Spleen (tissue), 11 donors: ENCODE measurements around the gene NME9. TPM values are rescaled to one million over a fixed set of nuclear protein-coding genes. Genes with fewer than 3 reads are reported as not detected.
A peak's percentile ranks its signal among the peaks of the same experiment; 100 is the strongest.

ENCODE experiments used
- DNase-seq: peaks from one replicate; pipeline ENCODE4 v3.0.0-alpha.2; 2020
- H3K27ac ChIP-seq, 8 donors: fragments of 200-600 bp; sonication (generic) in 7 of 8; 1 replicate in 4 of 8; 2 replicates in 4 of 8; pipeline versions ENCODE4 v1.5.0 to v1.8.0; 2016 to 2021; ENCODE audit warnings: inconsistent platforms in 4 of 8, mild to moderate bottlenecking in 4 of 8, moderate library complexity in 1 of 8
- H3K27me3 ChIP-seq, 7 donors: fragments of 200-600 bp; sonication (generic) in 6 of 7; replicated peaks in 1 of 7; 1 replicate in 4 of 7; 2 replicates in 3 of 7; pipeline versions ENCODE4 v1.5.0 to v1.8.0; 2016 to 2021; ENCODE audit warnings: inconsistent platforms in 3 of 7, mild to moderate bottlenecking in 1 of 7
- H3K36me3 ChIP-seq, 6 donors: fragments of 200-600 bp; sonication (generic) in 5 of 6; 1 replicate in 4 of 6; 2 replicates in 2 of 6; pipeline versions ENCODE4 v1.5.0 to v1.8.0; 2016 to 2021; ENCODE audit warnings: inconsistent platforms in 2 of 6
- H3K4me1 ChIP-seq, 6 donors: fragments of 200-600 bp; sonication (generic) in 5 of 6; 1 replicate in 3 of 6; 2 replicates in 3 of 6; pipeline versions ENCODE4 v1.5.0 to v1.8.0; 2016 to 2021; ENCODE audit warnings: inconsistent platforms in 3 of 6
- H3K4me3 ChIP-seq, 8 donors: fragments of 200-600 bp; sonication (generic) in 7 of 8; 1 replicate in 4 of 8; 2 replicates in 4 of 8; pipeline versions ENCODE4 v1.5.0 to v1.8.0; 2016 to 2021; ENCODE audit warnings: inconsistent platforms in 4 of 8, mild to moderate bottlenecking in 4 of 8, moderate library complexity in 2 of 8
- H3K9me3 ChIP-seq, 8 donors: fragments of 200-600 bp; sonication (generic) in 7 of 8; 1 replicate in 4 of 8; 2 replicates in 4 of 8; pipeline versions ENCODE4 v1.5.0 to v1.8.0; 2016 to 2021; ENCODE audit warnings: inconsistent platforms in 4 of 8
- POLR2A ChIP-seq, 3 donors: fragments of 450-650 bp; IDR thresholded peaks; one replicate each; pipeline ENCODE4 v1.5.1; 2017; ENCODE audit warnings: antibody characterized with exemption in 3 of 3, mild to moderate bottlenecking in 1 of 3
- POLR2AphosphoS5 ChIP-seq, 3 donors: sonication (generic); formaldehyde crosslinking; IDR thresholded peaks; one replicate each; pipeline ENCODE4 v1.5.1; 2017; ENCODE audit warnings: antibody characterized with exemption in 3 of 3
- WGBS, 5 donors: extraction: QIAGEN DNeasy Blood & Tissue Kit in 3 of 5; methylation state at CpG; one replicate each; pipeline versions ENCODE4 v1.1.5 to v1.1.7; 2013 to 2018; 5-methylcytosine and 5-hydroxymethylcytosine counted together
- intact Hi-C: fragments of 100-400 bp; cut with DNase I; formaldehyde crosslinking; loops from one replicate; pipeline ENCODE4 v1.15.0; 2023; ENCODE audit warnings: low total_unique reads
- polyA plus RNA-seq, 3 donors: library from polyadenylated mRNA; stranded (reverse); fragments of 200-250 nt; gene quantifications; one replicate each; pipeline ENCODE4 v1.2.1, GENCODE V29; 2013
- total RNA-seq, 7 donors: library from RNA; depleted of rRNA in 3 of 7; stranded (reverse); fragments of >200 nt in 3 of 7; fragmentation: NEBNext Ultra II Directional in 4 of 7; extraction: Animal tissue kit (Norgen Biotek cat#: 25700) in 4 of 7; gene quantifications; one replicate each; pipeline versions ENCODE4 v1.1.0 to v1.2.1, GENCODE V29; 2016 to 2021
- TF ChIP-seq, protein P1 (sequence below), 11 experiments: fragments of 200-600 bp in 7 of 11; fragments of 450-650 bp in 4 of 11; sonication (generic) in 4 of 11; IDR thresholded peaks in 8 of 11; conservative IDR thresholded peaks in 3 of 11; 1 replicate in 7 of 11; 2 replicates in 4 of 11; pipeline versions ENCODE4 v1.4.0 to v1.8.0; 2016 to 2021; ENCODE audit warnings: antibody characterized with exemption in 11 of 11, inconsistent platforms in 4 of 11, mild to moderate bottlenecking in 1 of 11
- donor health status: healthy with polysubstance abuse.
- donor health status: DM: no; HTN: no; CAD: no; lungs with moderate emphysema.
- donor health status: DM: no; HTN: no; CAD: no.
- donor health status: Bipolar disorder and iron deficiency.
- donor health status: healthy.
- donor health status: DM: no; HTN: no; CAD: no.
- donor health status: DM: yes; HTN: yes; CAD: no.

NME9 gene
- total and polyA plus RNA-seq, 10 donors: 0.14 to 4.1 (median 0.44) TPM; not detected in 4

DNA sequence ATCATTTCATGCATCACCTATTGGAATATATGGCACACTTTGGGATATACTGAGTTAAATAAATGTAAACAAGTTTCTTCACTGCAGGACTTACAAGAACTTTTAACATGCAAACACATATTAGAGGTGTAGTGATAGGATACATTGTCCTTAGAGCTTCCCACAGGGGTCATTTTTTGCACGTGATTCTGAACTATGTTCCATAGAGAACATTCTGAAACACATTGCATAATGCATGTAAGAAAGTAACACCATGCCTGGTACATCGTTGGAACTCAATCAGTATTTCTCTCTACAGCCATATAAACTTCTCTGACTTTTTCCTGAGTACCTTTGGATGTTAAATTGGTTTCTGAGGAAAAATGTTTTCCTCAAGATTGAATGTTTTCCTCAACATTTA is 47.0 kb upstream of the NME9 start:
- Histone ChIP-seq H3K9me3 (peaks cover 0 to 7% (median 0%) of the 10 kb centered on the region in 8 donors), H3K36me3 (no peaks in the 10 kb centered on the region), H3K27ac (no peak overlapping the region), H3K4me3 (no peak overlapping the region), H3K27me3 (peaks cover 0 to 49% (median 0%) of the 10 kb centered on the region in 7 donors), H3K4me1 (peaks cover 0 to 14% (median 2%) of the 10 kb centered on the region in 6 donors)
- TF ChIP-seq, protein P1, sequence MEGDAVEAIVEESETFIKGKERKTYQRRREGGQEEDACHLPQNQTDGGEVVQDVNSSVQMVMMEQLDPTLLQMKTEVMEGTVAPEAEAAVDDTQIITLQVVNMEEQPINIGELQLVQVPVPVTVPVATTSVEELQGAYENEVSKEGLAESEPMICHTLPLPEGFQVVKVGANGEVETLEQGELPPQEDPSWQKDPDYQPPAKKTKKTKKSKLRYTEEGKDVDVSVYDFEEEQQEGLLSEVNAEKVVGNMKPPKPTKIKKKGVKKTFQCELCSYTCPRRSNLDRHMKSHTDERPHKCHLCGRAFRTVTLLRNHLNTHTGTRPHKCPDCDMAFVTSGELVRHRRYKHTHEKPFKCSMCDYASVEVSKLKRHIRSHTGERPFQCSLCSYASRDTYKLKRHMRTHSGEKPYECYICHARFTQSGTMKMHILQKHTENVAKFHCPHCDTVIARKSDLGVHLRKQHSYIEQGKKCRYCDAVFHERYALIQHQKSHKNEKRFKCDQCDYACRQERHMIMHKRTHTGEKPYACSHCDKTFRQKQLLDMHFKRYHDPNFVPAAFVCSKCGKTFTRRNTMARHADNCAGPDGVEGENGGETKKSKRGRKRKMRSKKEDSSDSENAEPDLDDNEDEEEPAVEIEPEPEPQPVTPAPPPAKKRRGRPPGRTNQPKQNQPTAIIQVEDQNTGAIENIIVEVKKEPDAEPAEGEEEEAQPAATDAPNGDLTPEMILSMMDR (IDR thresholded peaks at IDR 0.05 in 8 of 11, conservative IDR thresholded peaks at IDR 0.05 in 3 of 11): no peak
- TF ChIP-seq POLR2AphosphoS5 (IDR thresholded peaks at IDR 0.05) (no peak), POLR2A (IDR thresholded peaks at IDR 0.05) (no peak)
- WGBS, 5 donors: 64 to 88% (median 83%) methylated on average over 2 of the region's 2 CpGs
- DNase-seq: no peak
- intact Hi-C loops: no loop called here

DNA sequence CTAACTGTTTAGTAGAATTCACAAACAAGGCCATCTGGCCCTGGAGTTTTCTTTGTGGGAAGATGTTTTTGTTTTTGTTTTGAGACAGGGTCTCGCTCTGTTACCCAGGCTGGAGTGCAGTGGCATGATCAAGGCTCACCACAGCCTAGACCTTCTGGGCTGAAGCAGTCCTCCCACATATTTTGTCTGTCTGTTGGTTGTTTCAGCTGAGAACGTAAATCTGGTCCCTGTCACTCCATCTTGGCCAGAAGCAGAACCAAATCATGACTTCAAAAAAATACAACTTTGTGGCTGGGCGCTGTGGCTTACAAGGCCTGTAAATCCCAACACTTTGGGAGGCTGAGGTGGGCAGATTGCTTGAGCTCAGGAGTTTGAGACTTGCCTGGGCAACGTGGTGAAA is 45.8 kb upstream of the NME9 start:
- DNase-seq: peak; percentile 18
- Histone ChIP-seq H3K27me3 (peaks cover 0 to 37% (median 0%) of the 10 kb centered on the region in 7 donors), H3K36me3 (no peaks in the 10 kb centered on the region), H3K27ac (peak overlapping the region in 4 of 8 donors; percentile 3 to 53 (median 39)), H3K4me3 (no peak overlapping the region), H3K9me3 (peaks cover 0 to 10% (median 0%) of the 10 kb centered on the region in 8 donors), H3K4me1 (peaks cover 0 to 12% (median 8%) of the 10 kb centered on the region in 6 donors)
- WGBS, 5 donors: 73 to 80% (median 76%) methylated on average over 4 of the region's 4 CpGs
- intact Hi-C loops: no loop called here
- TF ChIP-seq, protein P1 (IDR thresholded peaks at IDR 0.05 in 8 of 11, conservative IDR thresholded peaks at IDR 0.05 in 3 of 11): no peak
- no peak for TF ChIP-seq POLR2AphosphoS5 (IDR thresholded peaks at IDR 0.05)
- no peak for TF ChIP-seq POLR2A (IDR thresholded peaks at IDR 0.05)

DNA sequence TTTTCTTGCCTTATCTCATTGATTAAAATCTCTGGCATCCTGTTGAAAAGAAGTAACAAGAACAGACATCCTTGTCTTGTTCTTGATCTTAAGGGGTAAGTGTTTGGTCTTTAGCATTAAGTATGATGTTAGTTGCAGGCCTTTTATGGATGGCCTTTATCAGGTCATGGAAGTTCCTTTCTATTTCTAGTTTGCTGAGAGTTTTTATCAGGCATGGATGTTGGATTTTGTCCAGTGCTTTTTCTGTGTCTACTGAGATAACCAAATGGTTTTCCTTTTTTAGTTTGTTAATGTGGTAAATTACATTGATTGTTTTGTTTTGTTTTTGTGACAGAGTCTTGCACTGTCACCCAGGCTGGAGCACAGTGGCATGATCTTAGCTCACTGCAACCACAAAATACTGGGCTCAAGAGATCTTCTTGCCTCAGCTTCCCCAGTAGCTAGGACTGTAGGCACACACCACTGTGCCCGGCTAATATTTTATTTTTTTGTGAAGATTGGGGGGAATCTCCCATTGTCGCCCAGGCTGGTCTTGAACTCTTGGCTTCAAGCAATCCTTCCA is 45.0 kb upstream of the NME9 start:
- Histone ChIP-seq H3K27ac (peak overlapping the region in 5 of 8 donors; percentile 3 to 53 (median 40)), H3K4me1 (peaks cover 0 to 18% (median 8%) of the 10 kb centered on the region in 6 donors), H3K9me3 (peaks cover 0 to 10% (median 0%) of the 10 kb centered on the region in 8 donors), H3K36me3 (no peaks in the 10 kb centered on the region), H3K4me3 (no peak overlapping the region), H3K27me3 (peaks cover 0 to 36% (median 0%) of the 10 kb centered on the region in 7 donors)
- WGBS, 5 donors: 46 to 100% (median 67%) methylated on average over 2 of the region's 2 CpGs
- DNase-seq: no peak
- TF ChIP-seq, protein P1 (IDR thresholded peaks at IDR 0.05 in 8 of 11, conservative IDR thresholded peaks at IDR 0.05 in 3 of 11): no peak
- TF ChIP-seq POLR2AphosphoS5 (IDR thresholded peaks at IDR 0.05): no peak
- TF ChIP-seq POLR2A (IDR thresholded peaks at IDR 0.05): no peak
- intact Hi-C loops: no loop called here

DNA sequence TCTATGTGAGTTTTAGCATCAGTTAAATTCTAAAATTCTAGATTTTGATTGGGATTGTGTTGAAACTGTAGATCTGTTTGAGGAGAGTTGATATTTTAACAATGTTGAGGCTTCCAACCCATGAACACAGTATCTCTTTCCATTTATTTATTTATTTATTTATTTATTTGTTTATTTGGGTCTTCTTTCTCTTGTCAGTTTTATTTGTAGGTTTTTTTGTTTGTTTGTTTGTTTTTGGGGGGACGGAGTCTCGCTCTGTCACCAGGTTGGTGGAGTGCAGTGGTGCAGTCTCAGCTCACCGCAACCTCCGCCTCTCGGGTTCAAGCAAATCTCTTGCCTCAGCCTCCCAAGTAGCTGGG is 44.1 kb upstream of the NME9 start:
- TF ChIP-seq, protein P1 (IDR thresholded peaks at IDR 0.05 in 8 of 11, conservative IDR thresholded peaks at IDR 0.05 in 3 of 11): no peak
- TF ChIP-seq POLR2AphosphoS5 (IDR thresholded peaks at IDR 0.05) (no peak), POLR2A (IDR thresholded peaks at IDR 0.05) (no peak)
- Histone ChIP-seq H3K9me3 (peaks cover 0 to 10% (median 0%) of the 10 kb centered on the region in 8 donors), H3K27ac (no peak overlapping the region), H3K27me3 (peaks cover 0 to 37% (median 0%) of the 10 kb centered on the region in 7 donors), H3K4me3 (no peak overlapping the region), H3K36me3 (no peaks in the 10 kb centered on the region), H3K4me1 (peaks cover 0 to 25% (median 11%) of the 10 kb centered on the region in 6 donors)
- WGBS, 5 donors: 97 to 99% (median 98%) methylated on average over 5 of the region's 5 CpGs
- peak; percentile 27 for DNase-seq
- intact Hi-C loops: no loop called here
